Measurements from ENCODE around the gene CD36.

DNA sequence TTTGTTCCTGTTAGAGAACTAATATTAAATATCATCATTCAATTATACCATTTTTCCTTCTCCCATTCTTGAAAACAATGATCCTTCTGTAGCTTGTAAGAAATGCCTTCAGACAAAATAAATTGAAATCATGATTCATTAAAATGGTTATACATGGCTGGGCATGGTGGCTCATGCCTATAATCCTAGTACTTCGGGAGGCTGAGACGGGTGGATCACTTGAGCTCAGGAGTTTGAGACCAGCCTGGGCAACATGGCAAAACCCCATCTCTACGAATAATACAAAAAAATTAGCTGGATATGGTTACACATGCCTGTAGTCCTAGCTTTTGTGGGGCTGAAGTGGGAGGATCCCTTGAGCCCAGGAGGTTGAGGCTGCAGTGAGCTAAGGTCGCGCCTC, 13.0 kb downstream of the CD36 start:
- TF ChIP-seq RBBP5 (IDR thresholded peaks at IDR 0.05; ENCODE audit: borderline replicate concordance, low read depth, low read length): no peak
- no peak for TF ChIP-seq POLR2A (IDR thresholded peaks at IDR 0.05; ENCODE audit: control extremely low read depth in 1 of 2, low read depth in 2 of 2, low read length in 2 of 2)
- TF ChIP-seq EZH2 (IDR thresholded peaks at IDR 0.05; ENCODE audit: low read depth, low read length, severe bottlenecking): no peak
- TF ChIP-seq YY1 (IDR thresholded peaks at IDR 0.05; ENCODE audit: low read depth, low read length): no peak
- TF ChIP-seq TCF12 (IDR thresholded peaks at IDR 0.05; ENCODE audit: low read depth, low read length): no peak
- TF ChIP-seq, protein P1, sequence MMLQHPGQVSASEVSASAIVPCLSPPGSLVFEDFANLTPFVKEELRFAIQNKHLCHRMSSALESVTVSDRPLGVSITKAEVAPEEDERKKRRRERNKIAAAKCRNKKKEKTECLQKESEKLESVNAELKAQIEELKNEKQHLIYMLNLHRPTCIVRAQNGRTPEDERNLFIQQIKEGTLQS (IDR thresholded peaks at IDR 0.05; ENCODE audit: insufficient read depth, low read depth, low read length): no peak
- TF ChIP-seq, protein P2, sequence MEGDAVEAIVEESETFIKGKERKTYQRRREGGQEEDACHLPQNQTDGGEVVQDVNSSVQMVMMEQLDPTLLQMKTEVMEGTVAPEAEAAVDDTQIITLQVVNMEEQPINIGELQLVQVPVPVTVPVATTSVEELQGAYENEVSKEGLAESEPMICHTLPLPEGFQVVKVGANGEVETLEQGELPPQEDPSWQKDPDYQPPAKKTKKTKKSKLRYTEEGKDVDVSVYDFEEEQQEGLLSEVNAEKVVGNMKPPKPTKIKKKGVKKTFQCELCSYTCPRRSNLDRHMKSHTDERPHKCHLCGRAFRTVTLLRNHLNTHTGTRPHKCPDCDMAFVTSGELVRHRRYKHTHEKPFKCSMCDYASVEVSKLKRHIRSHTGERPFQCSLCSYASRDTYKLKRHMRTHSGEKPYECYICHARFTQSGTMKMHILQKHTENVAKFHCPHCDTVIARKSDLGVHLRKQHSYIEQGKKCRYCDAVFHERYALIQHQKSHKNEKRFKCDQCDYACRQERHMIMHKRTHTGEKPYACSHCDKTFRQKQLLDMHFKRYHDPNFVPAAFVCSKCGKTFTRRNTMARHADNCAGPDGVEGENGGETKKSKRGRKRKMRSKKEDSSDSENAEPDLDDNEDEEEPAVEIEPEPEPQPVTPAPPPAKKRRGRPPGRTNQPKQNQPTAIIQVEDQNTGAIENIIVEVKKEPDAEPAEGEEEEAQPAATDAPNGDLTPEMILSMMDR (IDR thresholded peaks at IDR 0.05; ENCODE audit: control extremely low read depth in 1 of 3, insufficient read depth in 1 of 3, low read depth in 1 of 3, low read length in 3 of 3): no peak
- TF ChIP-seq BRCA1 (IDR thresholded peaks at IDR 0.05; ENCODE audit: low read depth, low read length): no peak
- TF ChIP-seq PHF8 (conservative IDR thresholded peaks at IDR 0.05; ENCODE audit: low read depth, low read length): no peak
- TF ChIP-seq GABPA (IDR thresholded peaks at IDR 0.05; ENCODE audit: borderline replicate concordance, insufficient read depth, low read length): no peak

Measured in H1 (cell line).